ENCODE data around the gene LMO1. TPM values are rescaled to one million over a fixed set of nuclear protein-coding genes. Genes with fewer than 3 reads are reported as not detected.
A peak's percentile ranks its signal among the peaks of the same experiment; 100 is the strongest.

Gene LMO1
- total RNA-seq, 1 donor from 2014 or later: 2.7 TPM

DNA sequence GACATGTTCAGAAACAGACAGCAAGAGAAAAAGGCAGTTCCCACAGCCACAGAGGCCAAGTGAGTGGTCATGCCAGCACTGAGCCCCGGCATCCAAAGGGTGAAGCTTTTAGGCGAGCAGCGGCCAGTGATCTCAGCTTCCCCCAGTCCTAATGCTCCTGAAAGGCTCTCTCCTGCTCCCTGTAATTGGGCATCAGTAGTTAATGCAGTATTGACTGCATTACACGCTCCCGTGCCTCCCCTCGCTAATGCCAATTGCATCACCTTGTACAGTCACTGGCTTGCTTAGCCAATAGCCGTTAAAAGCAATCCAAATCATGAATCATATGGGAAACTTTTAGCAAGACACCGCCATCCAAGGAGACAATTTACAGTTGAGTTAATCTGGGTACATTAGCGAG lies 4.9 kb downstream of the LMO1 start:
- peak; percentile 20 for DNase-seq (ENCODE audit: extremely low spot score, unreplicated experiment)
- no peak overlapping the region for H3K27ac Mint-ChIP-seq
- H3K9me3 Mint-ChIP-seq: no peaks in the 10 kb centered on the region
- no peaks in the 10 kb centered on the region for H3K36me3 Mint-ChIP-seq
- no peak overlapping the region for H3K4me3 Mint-ChIP-seq
- H3K27me3 Mint-ChIP-seq: peaks cover 57% of the 10 kb centered on the region
- peaks cover 4% of the 10 kb centered on the region for H3K4me1 Mint-ChIP-seq (ENCODE audit: unreplicated experiment)
- no peak for TF ChIP-seq CTCF (conservative IDR thresholded peaks at IDR 0.05)

DNA sequence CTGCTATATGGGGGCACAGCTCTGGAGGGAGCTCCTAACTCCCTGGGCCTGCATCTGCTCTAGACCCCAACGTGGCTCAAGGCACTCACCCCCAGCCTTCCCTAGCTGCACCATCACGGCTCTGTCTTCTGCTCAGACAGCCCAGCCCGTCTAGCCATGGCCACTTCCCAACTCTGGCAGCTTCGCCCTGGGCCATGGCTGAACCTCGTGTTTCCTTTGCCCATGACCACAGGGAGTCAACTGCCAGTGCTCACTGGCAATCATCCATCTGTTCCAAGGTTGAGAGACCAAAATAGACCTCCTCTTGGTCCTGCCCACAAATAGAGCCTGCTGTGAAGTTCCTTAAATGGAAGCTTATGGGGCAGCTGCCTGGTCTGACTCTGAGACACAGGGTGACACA lies 5.4 kb downstream of the LMO1 start:
- H3K27ac Mint-ChIP-seq: peak overlapping the region; percentile 59
- peaks cover 53% of the 10 kb centered on the region for H3K27me3 Mint-ChIP-seq
- TF ChIP-seq CTCF (conservative IDR thresholded peaks at IDR 0.05): no peak
- H3K4me3 Mint-ChIP-seq: no peak overlapping the region
- DNase-seq (ENCODE audit: extremely low spot score, unreplicated experiment): peak; percentile 27
- no peaks in the 10 kb centered on the region for H3K4me1 Mint-ChIP-seq (ENCODE audit: unreplicated experiment)
- H3K9me3 Mint-ChIP-seq: no peaks in the 10 kb centered on the region
- H3K36me3 Mint-ChIP-seq: no peaks in the 10 kb centered on the region

- Mint-ChIP-seq H3K9me3 (no peaks in the 10 kb centered on the region), H3K27me3 (peaks cover 46% of the 10 kb centered on the region), H3K27ac (no peak overlapping the region), H3K4me1 (ENCODE audit: unreplicated experiment) (no peaks in the 10 kb centered on the region), H3K4me3 (no peak overlapping the region), H3K36me3 (no peaks in the 10 kb centered on the region)
- no peak for TF ChIP-seq CTCF (conservative IDR thresholded peaks at IDR 0.05)
- DNase-seq (ENCODE audit: extremely low spot score, unreplicated experiment): peak; percentile 40
Observed at GRCh38 chr11:8257003-8257664, 6.5 kb downstream of the LMO1 start.

- Mint-ChIP-seq H3K36me3 (no peaks in the 10 kb centered on the region), H3K27ac (no peak overlapping the region), H3K9me3 (no peaks in the 10 kb centered on the region), H3K4me3 (no peak overlapping the region), H3K4me1 (ENCODE audit: unreplicated experiment) (no peaks in the 10 kb centered on the region), H3K27me3 (peaks cover 39% of the 10 kb centered on the region)
- DNase-seq (ENCODE audit: extremely low spot score, unreplicated experiment): peak; percentile 47
- no peak for TF ChIP-seq CTCF (conservative IDR thresholded peaks at IDR 0.05)
Observed at GRCh38 chr11:8256271-8257002, 7.2 kb downstream of the LMO1 start.

GRCh38 chr11:8253566-8253965 lies 10.1 kb downstream of the LMO1 start:
- DNase-seq (ENCODE audit: extremely low spot score, unreplicated experiment): peak; percentile 43
- H3K27me3 Mint-ChIP-seq: peaks cover 21% of the 10 kb centered on the region
- no peaks in the 10 kb centered on the region for H3K36me3 Mint-ChIP-seq
- TF ChIP-seq CTCF (conservative IDR thresholded peaks at IDR 0.05): no peak
- no peak overlapping the region for H3K4me3 Mint-ChIP-seq
- no peaks in the 10 kb centered on the region for H3K4me1 Mint-ChIP-seq (ENCODE audit: unreplicated experiment)
- H3K9me3 Mint-ChIP-seq: no peaks in the 10 kb centered on the region
- no peak overlapping the region for H3K27ac Mint-ChIP-seq

Data from type B pancreatic cell (in vitro differentiated cells).